HepG2 (cell line): Measurements from ENCODE around the gene CYB561.

ENCODE experiments used
- ESRRA ChIP-seq: sonication (generic); formaldehyde crosslinking; IDR thresholded peaks from 2 replicates; pipeline ENCODE4 v1.5.1; 2020; ENCODE audit warnings: mild to moderate bottlenecking, low read depth, missing genetic modification reagents
- EZH2 ChIP-seq: conservative IDR thresholded peaks from 2 replicates; pipeline ENCODE4 v1.6.1; 2012; ENCODE audit warnings: mild to moderate bottlenecking, low read depth, low read length, moderate library complexity
- FOSL1 ChIP-seq: sonication (generic); formaldehyde crosslinking; IDR thresholded peaks from 2 replicates; pipeline ENCODE4 v1.9.0; 2021; ENCODE audit warnings: missing genetic modification reagents, borderline replicate concordance
- FOXA3 ChIP-seq: IDR thresholded peaks from 2 replicates; pipeline ENCODE4 v1.6.1; 2016; ENCODE audit warnings: missing genetic modification reagents, missing compliant biosample characterization
- PHB2 ChIP-seq: fragments of 450-650 bp; IDR thresholded peaks from 2 replicates; pipeline ENCODE4 v1.6.1; 2018; ENCODE audit not compliant: partially characterized antibody
- POLR2A ChIP-seq, 2 experiments: IDR thresholded peaks; 2 replicates each; pipeline ENCODE4 v1.6.1; 2011; ENCODE audit warnings: low read depth in 2 of 2, low read length in 2 of 2, mild to moderate bottlenecking in 1 of 2, moderate library complexity in 1 of 2; ENCODE audit not compliant: insufficient read depth in 1 of 2
- SMAD3 ChIP-seq: sonication (generic); formaldehyde crosslinking; IDR thresholded peaks from 2 replicates; pipeline ENCODE4 v1.4.0; 2020; ENCODE audit warnings: missing genetic modification reagents
- ZBTB7A ChIP-seq: sonication (generic); formaldehyde crosslinking; IDR thresholded peaks from 2 replicates; pipeline ENCODE4 v1.8.0; 2022; ENCODE audit warnings: mild to moderate bottlenecking, missing genetic modification reagents
- ZNF543 ChIP-seq: sonication (generic); formaldehyde crosslinking; IDR thresholded peaks from 2 replicates; pipeline ENCODE4 v1.4.0; 2020; ENCODE audit warnings: mild to moderate bottlenecking, missing genetic modification reagents
- TF ChIP-seq, protein P1 (sequence below): sonication (generic); formaldehyde crosslinking; IDR thresholded peaks from 2 replicates; pipeline ENCODE4 v1.5.0; 2020; ENCODE audit warnings: mild to moderate bottlenecking, missing genetic modification reagents, moderate library complexity
- TF ChIP-seq, protein P2 (sequence below): sonication (generic); IDR thresholded peaks from 2 replicates; pipeline ENCODE4 v1.6.1; 2016; ENCODE audit warnings: low read depth, borderline replicate concordance
- TF ChIP-seq, protein P3 (sequence below): sonication (generic); formaldehyde crosslinking; IDR thresholded peaks from 2 replicates; pipeline ENCODE4 v1.4.0; 2020; ENCODE audit warnings: missing genetic modification reagents

DNA sequence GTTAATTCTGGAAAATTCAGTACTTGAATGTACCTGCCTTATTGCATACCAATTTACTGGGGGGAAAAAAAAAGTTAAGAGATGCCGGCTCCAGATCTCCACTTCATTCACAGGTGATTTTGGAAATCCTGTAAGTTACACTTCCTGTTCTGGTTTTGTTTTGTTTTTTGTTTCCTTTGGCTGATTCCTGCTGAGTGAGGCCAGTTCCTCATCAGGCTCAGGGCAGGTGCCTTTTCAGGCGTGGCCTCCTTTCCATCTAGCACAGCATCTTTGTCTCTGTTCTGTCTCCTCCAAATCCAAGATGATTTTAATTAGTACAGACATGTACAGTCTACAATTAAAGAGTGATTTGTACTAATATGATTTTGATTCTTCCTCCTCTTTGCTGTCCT, 19.2 kb downstream of the CYB561 start:
- TF ChIP-seq, protein P1, sequence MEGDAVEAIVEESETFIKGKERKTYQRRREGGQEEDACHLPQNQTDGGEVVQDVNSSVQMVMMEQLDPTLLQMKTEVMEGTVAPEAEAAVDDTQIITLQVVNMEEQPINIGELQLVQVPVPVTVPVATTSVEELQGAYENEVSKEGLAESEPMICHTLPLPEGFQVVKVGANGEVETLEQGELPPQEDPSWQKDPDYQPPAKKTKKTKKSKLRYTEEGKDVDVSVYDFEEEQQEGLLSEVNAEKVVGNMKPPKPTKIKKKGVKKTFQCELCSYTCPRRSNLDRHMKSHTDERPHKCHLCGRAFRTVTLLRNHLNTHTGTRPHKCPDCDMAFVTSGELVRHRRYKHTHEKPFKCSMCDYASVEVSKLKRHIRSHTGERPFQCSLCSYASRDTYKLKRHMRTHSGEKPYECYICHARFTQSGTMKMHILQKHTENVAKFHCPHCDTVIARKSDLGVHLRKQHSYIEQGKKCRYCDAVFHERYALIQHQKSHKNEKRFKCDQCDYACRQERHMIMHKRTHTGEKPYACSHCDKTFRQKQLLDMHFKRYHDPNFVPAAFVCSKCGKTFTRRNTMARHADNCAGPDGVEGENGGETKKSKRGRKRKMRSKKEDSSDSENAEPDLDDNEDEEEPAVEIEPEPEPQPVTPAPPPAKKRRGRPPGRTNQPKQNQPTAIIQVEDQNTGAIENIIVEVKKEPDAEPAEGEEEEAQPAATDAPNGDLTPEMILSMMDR, result no peak
- TF ChIP-seq, protein P2, sequence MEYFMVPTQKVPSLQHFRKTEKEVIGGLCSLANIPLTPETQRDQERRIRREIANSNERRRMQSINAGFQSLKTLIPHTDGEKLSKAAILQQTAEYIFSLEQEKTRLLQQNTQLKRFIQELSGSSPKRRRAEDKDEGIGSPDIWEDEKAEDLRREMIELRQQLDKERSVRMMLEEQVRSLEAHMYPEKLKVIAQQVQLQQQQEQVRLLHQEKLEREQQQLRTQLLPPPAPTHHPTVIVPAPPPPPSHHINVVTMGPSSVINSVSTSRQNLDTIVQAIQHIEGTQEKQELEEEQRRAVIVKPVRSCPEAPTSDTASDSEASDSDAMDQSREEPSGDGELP, result no peak
- TF ChIP-seq ESRRA (CRISPR knock-in tag), result no peak
- no peak for TF ChIP-seq FOXA3 (CRISPR knock-in tag)
- TF ChIP-seq ZNF543 (CRISPR knock-in tag), result no peak
- TF ChIP-seq EZH2, result no peak
- TF ChIP-seq, protein P3, sequence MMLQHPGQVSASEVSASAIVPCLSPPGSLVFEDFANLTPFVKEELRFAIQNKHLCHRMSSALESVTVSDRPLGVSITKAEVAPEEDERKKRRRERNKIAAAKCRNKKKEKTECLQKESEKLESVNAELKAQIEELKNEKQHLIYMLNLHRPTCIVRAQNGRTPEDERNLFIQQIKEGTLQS (CRISPR knock-in tag), result no peak
- no peak for TF ChIP-seq SMAD3 (CRISPR knock-in tag)
- no peak for TF ChIP-seq ZBTB7A (CRISPR knock-in tag)
- TF ChIP-seq FOSL1 (CRISPR knock-in tag), result no peak
- TF ChIP-seq POLR2A (IDR thresholded peaks at IDR 0.05; ENCODE audit: insufficient read depth in 1 of 2, low read depth in 2 of 2, low read length in 2 of 2), result no peak
- TF ChIP-seq PHB2, result no peak
